ENCODE data around the gene PRPF4.
A peak's percentile ranks its signal among the peaks of the same experiment; 100 is the strongest.
"Not testable (repeated sequence)": the region's sequence is repeated elsewhere in the genome, so short reads cannot be mapped to it uniquely, and the experiment has no call there.

The PRPF4 gene

DNA sequence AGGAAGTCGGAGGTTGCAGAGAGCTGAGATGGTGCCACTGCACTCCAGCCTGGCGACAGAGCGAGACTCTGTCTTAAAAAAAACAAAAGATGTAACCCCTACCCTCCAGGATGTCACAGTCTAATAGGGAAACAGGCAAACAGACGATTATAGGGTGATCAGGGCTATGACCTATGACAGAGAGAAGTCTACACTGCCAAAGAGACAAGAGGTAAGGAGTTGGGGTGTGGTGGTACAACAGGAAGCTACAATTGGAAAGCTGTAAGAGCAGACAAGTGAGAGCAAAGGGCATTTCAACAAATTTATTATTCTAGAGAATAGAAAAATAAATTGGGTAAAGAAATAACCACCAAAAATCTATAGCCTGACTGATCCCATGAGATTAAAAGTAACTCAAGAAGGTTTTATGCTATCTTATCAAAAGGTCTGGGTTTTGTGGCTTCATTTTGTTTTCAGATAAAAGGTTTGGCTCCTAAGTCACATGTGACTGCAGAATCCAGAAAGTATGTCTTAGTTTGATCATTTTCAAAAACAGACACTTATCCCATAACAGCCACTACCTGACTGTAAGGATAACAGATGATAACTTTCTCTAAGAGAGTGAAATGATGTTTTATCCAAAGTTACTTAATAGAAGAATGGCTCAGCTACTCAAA is 7.4 kb upstream of the PRPF4 start:
- no peak for DNase-seq (ENCODE audit: low read depth in 2 of 2)

DNA sequence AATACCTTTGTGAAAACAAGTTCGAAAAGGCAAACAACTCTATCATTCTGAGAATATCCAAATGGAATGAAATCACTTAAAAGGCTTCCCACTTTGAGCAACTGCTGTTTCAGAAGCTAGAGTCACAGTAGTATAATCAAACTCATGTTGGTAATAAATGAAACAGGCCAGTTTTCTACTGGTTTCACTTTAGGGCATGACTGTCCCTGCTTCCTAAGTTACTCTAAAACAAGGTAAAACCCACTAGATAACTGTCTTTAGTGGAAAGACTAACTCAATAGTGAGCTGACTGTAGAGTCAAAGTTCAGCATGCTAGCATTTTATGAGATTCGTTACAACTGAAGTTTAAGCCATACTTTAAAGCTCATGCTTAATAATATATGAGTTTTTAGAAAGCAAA is 6.1 kb upstream of the PRPF4 start:
- no peak for DNase-seq (ENCODE audit: low read depth in 2 of 2)

DNA sequence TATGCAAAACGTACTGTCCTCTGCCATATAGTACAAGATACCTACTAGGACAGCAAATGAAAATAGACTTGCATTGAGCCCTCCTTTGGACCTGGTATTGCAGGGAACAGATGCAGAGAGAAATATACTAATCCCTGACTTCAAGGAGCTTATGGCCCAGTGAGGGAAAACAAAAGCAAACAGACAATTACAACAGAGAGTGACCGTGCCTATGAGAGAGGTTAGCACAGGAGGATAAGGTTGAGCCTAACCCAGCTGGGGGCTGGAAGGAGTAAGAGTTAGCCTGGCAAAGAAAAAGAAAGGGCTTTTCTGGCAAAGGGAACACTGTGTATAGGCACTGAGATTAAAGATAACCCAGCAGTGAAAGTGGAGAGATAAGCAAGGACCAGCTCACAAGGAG is 5.6 kb upstream of the PRPF4 start:
- no peak for DNase-seq (ENCODE audit: low read depth in 2 of 2)

DNA sequence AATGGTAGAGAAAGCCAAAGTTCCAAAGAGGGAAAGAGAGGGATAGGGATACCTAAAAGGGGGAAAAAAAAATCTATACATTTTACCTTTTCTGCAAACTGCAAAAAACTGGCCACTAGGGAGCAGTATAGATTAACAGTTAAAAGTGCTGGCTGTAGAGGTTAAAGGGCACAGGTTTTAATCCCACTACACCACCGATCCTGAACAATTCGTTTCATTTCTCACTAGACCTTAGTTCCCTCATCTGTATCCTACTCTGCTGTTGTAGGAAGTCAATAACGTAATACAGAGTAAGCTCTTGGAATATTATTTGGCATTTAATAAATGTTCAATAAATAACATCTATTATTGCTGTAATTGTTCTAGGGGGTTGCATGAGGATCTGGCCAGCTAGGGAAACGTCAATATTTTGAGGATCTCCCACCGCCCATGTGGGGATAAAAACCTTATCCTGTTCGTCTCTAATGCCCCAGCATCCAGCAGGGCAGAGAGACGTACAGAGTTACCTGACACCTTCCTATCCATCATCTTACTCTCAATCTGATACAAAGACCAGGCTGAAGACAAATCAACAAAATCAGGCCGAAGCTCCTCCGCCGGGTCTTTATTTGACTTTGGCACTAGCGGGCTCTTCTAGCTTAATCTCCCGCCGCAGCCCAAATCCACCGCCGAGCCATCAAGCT is 843 bp upstream of the PRPF4 start:
- DNase-seq (ENCODE audit: low read depth in 2 of 2) = peak in 1 of 2 donors; percentile 21

GRCh38 chr9:113278840-113279239 is 3.4 kb downstream of the PRPF4 start:
- no peak for DNase-seq (ENCODE audit: low read depth in 2 of 2)

DNA sequence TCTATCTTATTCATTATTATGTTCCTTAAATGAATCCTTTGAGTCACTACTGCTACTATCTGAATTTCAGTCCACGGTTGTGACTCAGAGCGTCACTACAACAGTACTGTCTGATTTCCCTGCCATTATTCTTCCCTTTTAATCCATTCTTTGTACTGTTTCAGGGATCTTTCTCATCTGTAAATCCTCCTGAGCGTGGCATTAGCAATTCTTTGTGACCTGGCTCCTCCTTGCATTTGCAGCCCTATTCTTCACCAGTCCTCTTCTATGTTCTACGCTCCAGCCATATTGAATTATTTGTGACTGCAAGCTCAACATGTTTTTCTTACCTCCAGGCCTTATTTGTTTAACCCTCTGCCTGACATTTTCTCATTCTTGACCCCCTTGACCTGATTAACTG is 5.9 kb downstream of the PRPF4 start:
- no peak for DNase-seq (ENCODE audit: low read depth in 2 of 2)

DNA sequence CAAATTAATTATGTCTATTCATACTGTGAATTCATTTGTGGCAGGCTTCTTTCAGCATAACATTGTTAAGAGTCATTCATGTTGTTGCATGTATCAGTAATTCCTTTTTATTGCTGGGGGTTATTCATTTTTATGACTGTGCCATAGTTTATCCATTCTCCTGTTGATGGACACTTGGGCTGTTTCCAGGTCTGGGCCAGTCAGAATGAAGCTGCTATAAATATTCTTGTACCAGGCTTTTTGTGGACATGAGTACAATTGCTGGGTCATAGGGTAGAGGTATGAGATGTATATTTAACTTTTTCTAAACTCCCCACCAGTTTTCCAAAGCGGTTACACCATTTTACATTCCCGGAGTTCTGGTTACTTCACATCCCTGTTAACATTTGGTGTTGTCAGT is 13.6 kb downstream of the PRPF4 start:
- DNase-seq (ENCODE audit: low read depth in 2 of 2) = no peak

DNA sequence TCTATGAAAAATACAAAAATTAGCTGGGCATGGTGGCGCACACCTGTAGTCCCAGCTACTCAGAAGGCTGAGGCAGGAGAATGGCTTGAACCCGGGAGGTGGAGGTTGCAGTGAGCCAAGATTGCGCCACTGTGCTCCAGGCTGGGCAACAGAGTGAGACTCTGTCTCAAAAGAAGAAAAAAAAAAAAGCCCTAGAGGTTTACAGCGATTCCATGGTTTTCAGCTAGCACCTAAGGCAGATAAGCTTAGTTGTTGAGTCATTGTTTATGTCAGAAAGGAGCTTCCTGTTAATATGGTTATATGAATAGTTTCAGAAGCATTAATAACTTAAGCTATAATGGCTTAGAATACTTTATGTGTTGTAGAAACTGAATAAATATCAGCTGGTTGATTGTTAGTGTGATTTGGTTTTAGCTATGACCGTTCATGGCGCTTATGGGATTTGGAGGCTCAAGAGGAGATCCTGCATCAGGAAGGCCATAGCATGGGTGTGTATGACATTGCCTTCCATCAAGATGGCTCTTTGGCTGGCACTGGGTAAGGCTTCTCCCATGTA is 14.7 kb downstream of the PRPF4 start:
- DNase-seq (ENCODE audit: low read depth in 2 of 2) = no peak

- no peak for DNase-seq (ENCODE audit: low read depth in 2 of 2)
These were observed 17.9 kb downstream of the PRPF4 start for GRCh38 chr9:113293285-113293878.

DNA sequence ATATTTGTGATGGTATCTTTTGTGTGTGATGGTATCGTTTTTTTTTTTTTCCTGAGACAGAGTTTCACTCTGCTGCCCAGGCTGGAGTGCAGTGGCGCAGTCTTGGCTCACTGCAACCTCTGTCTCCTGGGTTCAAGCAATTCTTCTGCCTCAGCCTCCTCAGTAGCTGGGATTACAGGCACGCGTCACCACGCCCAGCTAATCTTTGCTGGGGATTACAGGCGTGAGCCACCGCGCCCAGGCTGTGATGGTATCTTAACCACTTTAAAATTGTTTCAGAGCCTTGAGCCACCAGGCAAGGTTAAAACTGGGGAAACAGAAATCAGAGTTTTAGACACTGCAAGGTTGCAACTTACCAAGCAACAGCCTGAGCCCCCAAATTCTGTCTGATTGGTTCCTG is 20.8 kb downstream of the PRPF4 start:
- DNase-seq (ENCODE audit: low read depth in 2 of 2) = not testable (repeated sequence)

DNA sequence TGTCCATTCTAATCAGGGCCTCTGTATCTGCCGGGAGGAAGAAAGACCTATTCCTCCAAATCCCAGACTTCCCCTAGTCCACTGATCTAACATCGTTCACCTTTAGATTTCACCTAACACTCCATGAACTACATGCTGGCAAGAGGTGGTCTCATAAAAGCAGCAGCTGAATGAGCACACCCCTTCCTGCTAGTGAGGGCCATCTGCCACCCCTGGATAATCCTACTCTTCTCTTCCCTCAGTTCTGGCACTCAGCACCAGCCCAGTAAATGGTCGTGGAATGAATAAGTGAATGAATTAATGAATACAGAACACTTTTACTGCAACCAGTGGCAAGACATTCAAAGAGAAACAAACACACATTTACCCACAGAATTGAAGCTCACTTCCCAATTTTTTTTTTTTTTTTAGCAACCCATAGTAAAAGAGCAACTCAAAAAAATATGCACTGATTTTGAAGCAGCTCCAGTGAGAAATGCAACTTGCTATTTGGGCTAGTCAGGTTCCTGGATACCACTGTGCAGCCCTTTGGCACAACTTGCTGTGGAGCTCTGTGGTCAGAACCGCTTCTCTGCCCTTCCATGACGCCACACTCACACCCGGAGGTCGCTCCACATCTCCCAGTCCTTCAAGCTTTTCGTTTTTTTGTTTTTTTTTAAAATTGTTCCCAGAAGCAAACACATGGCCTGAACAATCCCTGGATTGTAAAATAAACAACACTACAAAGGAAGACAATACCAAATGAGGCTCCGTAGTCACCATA is 21.5 kb downstream of the PRPF4 start:
- DNase-seq (ENCODE audit: low read depth in 2 of 2) = no peak

- DNase-seq (ENCODE audit: low read depth in 2 of 2) = no peak
These were observed 22.9 kb downstream of the PRPF4 start for GRCh38 chr9:113298311-113298710.

- no peak for DNase-seq (ENCODE audit: low read depth in 2 of 2)
These were observed 23.7 kb downstream of the PRPF4 start for GRCh38 chr9:113298924-113299770.

GRCh38 chr9:113299800-113300292 is 24.4 kb downstream of the PRPF4 start:
- no peak for DNase-seq (ENCODE audit: low read depth in 2 of 2)

DNA sequence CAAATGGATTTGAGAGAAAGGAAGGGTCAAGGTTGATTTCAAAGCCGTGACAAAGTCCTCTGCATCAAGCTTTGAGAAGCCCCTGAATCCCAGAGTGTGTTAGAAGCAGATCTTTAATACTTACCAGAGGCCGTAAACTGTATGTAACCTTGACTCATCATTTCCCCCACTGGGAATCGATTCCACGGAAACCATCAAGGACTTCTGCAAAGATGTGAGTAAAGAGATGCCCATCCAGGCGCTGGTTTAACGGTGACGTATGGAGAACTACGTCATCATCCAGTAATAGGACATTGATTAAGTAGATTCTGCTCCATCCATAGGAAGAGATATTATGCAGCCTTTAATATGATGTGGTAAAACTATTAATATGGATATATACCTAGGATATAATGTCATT is 26.1 kb downstream of the PRPF4 start:
- no peak for DNase-seq (ENCODE audit: low read depth in 2 of 2)

- DNase-seq (ENCODE audit: low read depth in 2 of 2) = no peak
These were observed 27.4 kb downstream of the PRPF4 start, which contains the start of gene RNF183 for GRCh38 chr9:113302792-113303418. Gene RNF183, minus strand, starts transcription at chr9:113303376. Its CDS starts 5,192 bp downstream, at chr9:113298184.

- no peak for DNase-seq (ENCODE audit: low read depth in 2 of 2)
These were observed 31.1 kb downstream of the PRPF4 start for GRCh38 chr9:113306566-113306965.

DNA sequence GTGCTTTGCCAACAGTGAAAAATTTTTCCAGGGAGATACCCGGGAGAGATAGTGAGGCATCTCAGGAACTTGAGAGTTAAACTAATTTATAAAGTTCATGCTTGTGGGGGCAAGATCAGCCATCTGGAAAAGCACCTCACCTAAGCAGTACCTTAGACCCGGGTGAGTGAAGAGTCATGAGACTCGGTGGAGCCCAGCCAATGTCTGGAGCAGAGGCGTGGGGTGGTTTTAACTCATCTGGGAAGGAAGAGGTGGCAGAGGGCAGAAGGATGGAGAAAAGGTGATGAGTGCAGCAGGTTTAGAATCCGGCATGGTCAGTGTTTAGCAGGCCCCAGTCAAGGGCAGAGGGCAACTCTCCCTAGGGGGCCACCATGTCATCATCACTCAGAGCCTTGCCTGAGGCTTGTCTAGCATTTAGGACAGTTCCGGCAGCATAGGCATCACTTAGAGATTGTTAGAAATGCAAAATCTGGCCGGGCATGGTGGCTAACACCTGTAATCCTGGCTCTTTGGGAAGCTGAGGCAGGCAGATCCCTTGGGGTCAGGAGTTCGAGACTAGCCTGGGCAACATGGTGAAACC is 32.0 kb downstream of the PRPF4 start:
- no peak for DNase-seq (ENCODE audit: low read depth in 2 of 2)

DNA sequence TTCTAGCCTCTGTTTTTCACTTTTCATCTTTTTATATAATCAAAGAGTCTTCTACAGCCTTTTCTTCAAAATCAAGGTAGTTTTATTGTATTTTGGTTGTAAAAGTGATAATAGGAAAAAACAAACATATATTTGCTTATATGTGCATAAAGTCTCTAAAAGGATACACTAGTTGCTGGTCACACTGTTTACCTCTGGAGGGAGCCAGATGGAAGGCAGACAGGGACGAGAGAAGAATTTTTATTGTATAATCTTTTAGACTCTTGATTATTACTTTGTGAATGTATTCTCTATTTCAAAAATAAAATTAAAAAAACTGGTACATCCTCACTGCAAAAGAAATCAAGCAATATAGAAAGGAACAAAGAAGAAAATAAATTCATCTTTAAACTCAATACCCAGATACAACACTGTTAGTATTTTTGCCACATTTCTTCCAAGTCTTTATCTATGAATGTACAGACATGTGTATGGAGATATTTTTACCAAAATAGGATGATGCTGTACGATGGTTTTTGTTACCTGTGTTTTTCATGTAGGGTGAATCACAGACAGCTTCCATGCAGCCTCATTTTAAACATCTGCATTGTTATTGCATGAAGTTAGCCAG is 33.9 kb downstream of the PRPF4 start:
- peak in 1 of 2 donors; percentile 2 for DNase-seq (ENCODE audit: low read depth in 2 of 2)

- no peak for DNase-seq (ENCODE audit: low read depth in 2 of 2)
These were observed 35.1 kb downstream of the PRPF4 start for GRCh38 chr9:113310538-113310937.
